Measurements from ENCODE around the gene IMMP2L. TPM values are rescaled to one million over a fixed set of nuclear protein-coding genes. Genes with fewer than 3 reads are reported as not detected.

Gene IMMP2L
- total and polyA plus RNA-seq, 4 donors, result 9.2 to 34.7 (median 11.1) TPM

- DNase-seq, result no peak
- 87 to 89% methylated on average over 4 of the region's 4 CpGs for WGBS, 2 donors
- Histone ChIP-seq H3K9me3 (ENCODE audit: control insufficient read depth in 4 of 4, insufficient read depth in 3 of 4, low read length in 3 of 4) (peaks cover 0 to 3% (median 0%) of the 10 kb centered on the region in 4 donors), H3K9ac (ENCODE audit: insufficient read depth in 1 of 2, low read length in 2 of 2) (no peak overlapping the region), H3K27me3 (ENCODE audit: control insufficient read depth in 3 of 3, insufficient read depth in 3 of 3, low read length in 2 of 3) (no peaks in the 10 kb centered on the region), H3K27ac (ENCODE audit: low read depth in 1 of 2, low read length in 1 of 2) (no peak overlapping the region), H3K36me3 (ENCODE audit: control insufficient read depth in 4 of 4, insufficient read depth in 4 of 4, low read length in 4 of 4) (no peaks in the 10 kb centered on the region), H3K4me1 (ENCODE audit: control insufficient read depth in 5 of 5, insufficient read depth in 5 of 5, low read length in 5 of 5) (no peaks in the 10 kb centered on the region), H3K4me3 (no peak overlapping the region)
- no peak for TF ChIP-seq CTCF (IDR thresholded peaks at IDR 0.05; ENCODE audit: control extremely low read depth, extremely low read depth)
- ATAC-seq (ENCODE audit: insufficient read depth, low FRiP score), result no peak
These were observed 656.3 kb downstream of the IMMP2L start for GRCh38 chr7:110905773-110906566.

GRCh38 chr7:110898516-110898915, 663.8 kb downstream of the IMMP2L start:
- DNase-seq (no peak), ATAC-seq (ENCODE audit: insufficient read depth, low FRiP score) (no peak)
- no peak overlapping the region for H3K9ac ChIP-seq (ENCODE audit: insufficient read depth in 1 of 2, low read length in 2 of 2)
- no peaks in the 10 kb centered on the region for H3K4me1 ChIP-seq (ENCODE audit: control insufficient read depth in 5 of 5, insufficient read depth in 5 of 5, low read length in 5 of 5)
- no peak overlapping the region for H3K27ac ChIP-seq (ENCODE audit: low read depth in 1 of 2, low read length in 1 of 2)
- TF ChIP-seq CTCF (IDR thresholded peaks at IDR 0.05; ENCODE audit: control extremely low read depth, extremely low read depth), result no peak
- H3K9me3 ChIP-seq (ENCODE audit: control insufficient read depth in 4 of 4, insufficient read depth in 3 of 4, low read length in 3 of 4), result peaks cover 0 to 7% (median 0%) of the 10 kb centered on the region in 4 donors
- no peaks in the 10 kb centered on the region for H3K27me3 ChIP-seq (ENCODE audit: control insufficient read depth in 3 of 3, insufficient read depth in 3 of 3, low read length in 2 of 3)
- H3K4me3 ChIP-seq, result no peak overlapping the region
- H3K36me3 ChIP-seq (ENCODE audit: control insufficient read depth in 4 of 4, insufficient read depth in 4 of 4, low read length in 4 of 4), result no peaks in the 10 kb centered on the region

GRCh38 chr7:110897538-110897937, 664.8 kb downstream of the IMMP2L start:
- Histone ChIP-seq H3K9ac (ENCODE audit: insufficient read depth in 1 of 2, low read length in 2 of 2) (no peak overlapping the region), H3K27ac (ENCODE audit: low read depth in 1 of 2, low read length in 1 of 2) (no peak overlapping the region), H3K4me3 (no peak overlapping the region), H3K9me3 (ENCODE audit: control insufficient read depth in 4 of 4, insufficient read depth in 3 of 4, low read length in 3 of 4) (peaks cover 0 to 7% (median 0%) of the 10 kb centered on the region in 4 donors), H3K27me3 (ENCODE audit: control insufficient read depth in 3 of 3, insufficient read depth in 3 of 3, low read length in 2 of 3) (no peaks in the 10 kb centered on the region), H3K36me3 (ENCODE audit: control insufficient read depth in 4 of 4, insufficient read depth in 4 of 4, low read length in 4 of 4) (no peaks in the 10 kb centered on the region), H3K4me1 (ENCODE audit: control insufficient read depth in 5 of 5, insufficient read depth in 5 of 5, low read length in 5 of 5) (no peaks in the 10 kb centered on the region)
- no peak for TF ChIP-seq CTCF (IDR thresholded peaks at IDR 0.05; ENCODE audit: control extremely low read depth, extremely low read depth)
- ATAC-seq (ENCODE audit: insufficient read depth, low FRiP score), result no peak
- no peak for DNase-seq
- 87 to 96% methylated on average over 1 of the region's 1 CpG for WGBS, 2 donors

Data from lung (tissue), 12 donors.